Hepatocyte (in vitro differentiated cells): ENCODE measurements around the gene YBEY.

ENCODE experiments used
- EZH2 ChIP-seq: fragments of 200-600 bp; sonication (generic); IDR thresholded peaks from 2 replicates; pipeline ENCODE4 v1.6.1; 2016; ENCODE audit warnings: antibody characterized with exemption, mild to moderate bottlenecking, borderline replicate concordance
- TF ChIP-seq, protein P1 (sequence below): fragments of 200-600 bp; sonication (generic); IDR thresholded peaks from 2 replicates; pipeline ENCODE4 v1.5.1; 2016; ENCODE audit warnings: antibody characterized with exemption, mild to moderate bottlenecking; ENCODE audit not compliant: poor library complexity

DNA sequence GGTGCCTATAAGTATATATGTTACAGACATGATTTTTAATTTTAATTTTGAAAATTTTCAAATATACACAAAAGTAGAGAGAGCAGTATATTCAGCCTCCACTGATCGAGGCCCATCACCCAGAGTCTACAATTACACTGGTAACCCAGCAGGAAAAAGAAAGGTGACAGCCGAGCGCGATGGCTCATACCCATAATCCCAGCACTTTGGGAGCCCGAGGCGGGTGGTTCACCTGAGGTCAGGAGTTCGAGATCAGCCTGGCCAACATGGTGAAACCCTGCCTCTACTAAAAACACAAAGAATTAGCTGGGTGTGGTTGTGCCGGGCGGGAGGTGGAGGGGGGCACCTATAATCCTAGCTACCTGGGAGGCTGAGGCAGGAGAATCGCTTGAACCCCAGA lies 1.4 kb downstream of the YBEY start:
- TF ChIP-seq EZH2 = no peak
- TF ChIP-seq, protein P1, sequence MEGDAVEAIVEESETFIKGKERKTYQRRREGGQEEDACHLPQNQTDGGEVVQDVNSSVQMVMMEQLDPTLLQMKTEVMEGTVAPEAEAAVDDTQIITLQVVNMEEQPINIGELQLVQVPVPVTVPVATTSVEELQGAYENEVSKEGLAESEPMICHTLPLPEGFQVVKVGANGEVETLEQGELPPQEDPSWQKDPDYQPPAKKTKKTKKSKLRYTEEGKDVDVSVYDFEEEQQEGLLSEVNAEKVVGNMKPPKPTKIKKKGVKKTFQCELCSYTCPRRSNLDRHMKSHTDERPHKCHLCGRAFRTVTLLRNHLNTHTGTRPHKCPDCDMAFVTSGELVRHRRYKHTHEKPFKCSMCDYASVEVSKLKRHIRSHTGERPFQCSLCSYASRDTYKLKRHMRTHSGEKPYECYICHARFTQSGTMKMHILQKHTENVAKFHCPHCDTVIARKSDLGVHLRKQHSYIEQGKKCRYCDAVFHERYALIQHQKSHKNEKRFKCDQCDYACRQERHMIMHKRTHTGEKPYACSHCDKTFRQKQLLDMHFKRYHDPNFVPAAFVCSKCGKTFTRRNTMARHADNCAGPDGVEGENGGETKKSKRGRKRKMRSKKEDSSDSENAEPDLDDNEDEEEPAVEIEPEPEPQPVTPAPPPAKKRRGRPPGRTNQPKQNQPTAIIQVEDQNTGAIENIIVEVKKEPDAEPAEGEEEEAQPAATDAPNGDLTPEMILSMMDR = no peak
